ENCODE data around the gene ERC2.
"Not testable (repeated sequence)": the region's sequence is repeated elsewhere in the genome, so short reads cannot be mapped to it uniquely, and the experiment has no call there.

Gene ERC2

GRCh38 chr3:56075089-56075488 is 393.2 kb downstream of the ERC2 start:
- no peak for DNase-seq

GRCh38 chr3:56069766-56070165 is 398.5 kb downstream of the ERC2 start:
- DNase-seq = no peak

DNA sequence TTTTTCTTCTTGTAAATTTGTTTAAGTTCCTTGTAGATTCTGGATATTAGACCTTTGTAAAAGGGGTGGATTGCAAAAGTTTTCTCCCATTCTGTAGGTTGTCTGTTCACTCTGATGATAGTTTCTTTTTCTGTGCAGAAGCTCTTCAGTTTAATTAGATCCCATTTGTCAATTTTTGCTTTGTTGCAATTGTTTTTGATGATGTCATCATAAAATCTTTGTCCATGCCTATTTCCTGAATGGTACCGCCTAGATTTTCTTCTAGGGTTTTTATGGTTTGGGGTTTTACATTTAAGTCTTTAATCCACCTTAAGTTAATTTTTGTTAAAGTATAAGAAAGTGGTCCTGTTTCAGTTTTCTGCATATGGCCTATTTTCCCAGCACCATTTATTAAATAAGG is 401.9 kb downstream of the ERC2 start:
- not testable (repeated sequence) for DNase-seq

- DNase-seq = no peak
Observed at GRCh38 chr3:56064684-56065083, 403.6 kb downstream of the ERC2 start.

- no peak for DNase-seq
Observed at GRCh38 chr3:56061279-56061626, 407.0 kb downstream of the ERC2 start.

DNA sequence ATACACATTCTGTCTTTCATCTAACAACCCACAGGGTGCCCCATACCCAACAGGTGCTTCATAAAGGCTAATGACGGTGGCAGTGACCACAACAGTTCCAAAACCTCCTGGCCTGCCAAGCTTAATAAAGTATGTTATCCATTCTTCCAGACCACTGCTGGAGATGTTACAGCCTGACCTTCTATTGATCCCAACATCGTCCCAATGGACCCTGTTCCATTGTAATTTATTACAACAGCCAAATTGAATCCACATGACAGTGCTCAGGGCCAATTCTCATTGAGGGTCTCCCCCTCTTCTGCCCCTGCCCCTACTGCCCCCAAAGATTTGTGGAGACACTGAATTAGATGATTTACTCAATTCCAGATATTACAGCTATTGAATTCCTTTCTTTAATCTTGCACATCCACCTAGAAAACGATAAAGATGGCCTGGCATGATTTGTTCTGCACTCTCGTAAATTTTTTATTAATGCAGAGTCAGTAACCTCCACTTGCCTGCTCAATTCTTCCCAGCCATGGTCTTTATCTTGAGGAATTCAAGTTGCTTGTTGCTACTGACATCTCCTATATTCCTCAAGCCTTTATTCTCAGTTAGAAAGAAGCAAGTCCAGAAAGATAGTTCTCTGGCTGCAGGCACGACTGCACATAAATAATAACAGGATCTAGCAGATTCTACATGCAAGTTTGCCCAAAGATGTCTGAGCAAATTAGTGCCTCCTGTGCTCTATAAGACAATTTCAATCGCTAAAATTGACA is 407.6 kb downstream of the ERC2 start:
- DNase-seq = no peak

DNA sequence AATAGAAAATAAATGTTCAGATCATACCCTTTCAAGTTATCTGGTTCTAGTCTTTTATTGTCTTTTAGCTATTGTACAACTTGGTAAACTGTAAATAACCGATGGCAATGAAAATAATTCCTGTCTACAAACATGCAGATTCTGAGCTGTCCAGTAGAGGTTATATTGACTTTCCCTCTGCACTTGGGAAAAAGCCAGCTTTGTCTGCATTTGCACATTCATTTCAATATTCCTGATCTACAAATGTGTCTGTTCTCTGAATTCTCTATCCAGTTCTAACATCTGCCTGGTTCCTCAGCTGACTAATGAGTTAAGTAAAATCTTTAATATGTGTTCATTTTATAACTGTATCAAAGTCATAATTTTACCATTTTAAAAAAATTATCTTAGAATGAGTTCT is 408.5 kb downstream of the ERC2 start:
- DNase-seq = no peak

DNA sequence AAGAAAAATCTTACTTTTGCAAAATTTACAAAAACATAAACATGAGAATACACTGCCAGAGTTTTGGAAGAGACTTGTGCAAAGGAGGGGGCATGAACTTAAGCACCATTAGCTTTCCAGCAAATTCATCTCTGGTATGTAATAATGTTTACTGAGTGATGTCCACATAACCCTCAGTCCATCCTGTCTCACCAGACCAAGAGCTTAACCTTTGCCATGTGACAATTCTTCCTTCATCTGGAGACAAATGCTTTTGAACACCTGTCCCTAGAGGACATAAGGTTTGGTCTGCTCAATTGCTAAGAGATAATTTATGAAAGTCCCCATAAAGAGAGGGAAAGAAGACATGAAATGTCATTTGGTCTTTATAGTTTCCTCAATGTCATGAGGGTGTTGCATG is 412.3 kb downstream of the ERC2 start:
- no peak for DNase-seq

- no peak for DNase-seq
Observed at GRCh38 chr3:56055546-56055945, 412.7 kb downstream of the ERC2 start.

DNA sequence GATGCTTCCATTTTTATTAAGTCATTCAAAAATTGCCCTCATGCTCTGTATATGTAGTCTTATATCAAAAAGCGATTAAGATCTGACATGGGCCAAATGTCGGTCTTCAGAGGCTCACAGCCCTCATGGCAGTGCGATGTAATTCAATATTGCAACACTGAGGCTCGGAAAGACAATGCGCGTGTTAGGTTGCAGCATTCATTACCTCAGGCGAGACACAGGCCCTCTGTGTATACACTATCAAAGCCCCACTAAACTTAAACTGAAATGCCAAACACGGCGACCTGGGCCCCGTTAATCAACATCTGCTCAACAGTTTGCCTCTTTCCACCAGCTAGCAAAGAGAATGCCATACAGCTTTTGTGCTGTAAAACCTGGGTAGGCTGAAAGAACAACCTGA is 413.4 kb downstream of the ERC2 start:
- DNase-seq = no peak

DNA sequence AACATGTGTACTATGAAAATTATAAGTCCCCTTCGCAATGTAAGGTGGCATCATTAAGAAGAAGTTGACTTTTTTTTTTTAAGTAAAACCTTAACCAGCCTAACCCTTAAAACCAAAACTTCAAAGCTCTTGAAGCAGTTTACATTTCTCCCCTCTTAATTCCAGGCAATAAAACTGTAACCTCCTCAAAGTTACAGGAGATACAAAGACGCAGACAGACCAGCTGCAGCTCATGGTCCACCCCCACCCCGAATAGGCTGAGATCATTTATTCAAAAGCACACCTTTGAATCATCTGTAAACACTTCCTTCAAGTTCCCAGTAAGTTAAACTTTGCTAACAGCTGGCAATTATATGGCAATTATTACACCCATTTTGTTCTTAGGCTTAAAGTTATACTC is 414.5 kb downstream of the ERC2 start:
- DNase-seq = no peak

- DNase-seq = no peak
Observed at GRCh38 chr3:56052188-56052587, 416.1 kb downstream of the ERC2 start.

DNA sequence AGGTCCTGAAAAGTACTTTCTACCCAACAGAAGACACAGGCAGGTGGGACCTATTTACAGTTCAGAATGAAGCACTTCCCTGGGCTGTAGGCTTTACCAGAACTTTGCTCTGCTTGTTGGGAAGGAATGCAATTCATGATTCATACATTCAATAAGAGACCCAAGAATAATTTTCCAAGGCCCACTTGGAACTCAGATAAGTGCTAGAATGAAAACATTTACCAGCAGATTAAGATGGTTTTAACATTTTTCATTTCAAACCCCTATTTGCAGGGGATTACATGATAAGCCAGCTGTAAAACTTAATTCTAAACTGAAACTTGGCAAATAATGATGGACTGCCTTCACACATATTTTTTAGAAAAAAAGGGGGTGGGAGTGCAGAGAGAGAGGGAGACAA is 417.2 kb downstream of the ERC2 start:
- no peak for DNase-seq

GRCh38 chr3:56048946-56049345 is 419.3 kb downstream of the ERC2 start:
- no peak for DNase-seq

GRCh38 chr3:56048331-56048730 is 419.9 kb downstream of the ERC2 start:
- DNase-seq = no peak

DNA sequence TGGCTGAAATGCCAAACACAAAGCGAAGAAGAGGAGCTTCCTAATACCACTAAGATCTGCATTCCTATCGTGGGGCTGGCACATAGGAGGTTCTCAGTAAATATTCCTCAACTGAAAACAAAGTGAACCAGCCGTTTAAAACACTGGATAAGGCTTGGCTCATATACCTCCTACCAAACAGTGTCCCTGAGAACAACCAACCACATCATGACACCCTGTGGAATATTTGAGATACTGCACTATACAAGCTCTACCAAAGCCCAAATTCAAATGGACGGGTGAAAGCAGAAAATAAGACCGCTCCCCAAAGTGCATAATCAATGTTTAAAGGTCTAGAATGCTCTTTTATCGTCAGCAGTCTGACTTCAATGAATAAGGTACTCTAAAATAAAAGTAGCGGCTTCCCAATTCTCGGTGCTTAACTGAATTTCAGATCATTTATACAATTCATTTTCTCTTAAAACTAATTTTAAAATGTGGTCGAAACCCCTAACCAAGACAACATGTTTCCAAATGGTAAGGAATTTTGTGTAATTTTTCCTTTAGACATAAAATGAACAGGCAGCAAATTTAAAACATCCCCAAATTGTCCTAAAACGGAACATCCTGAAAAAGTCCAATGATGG is 425.8 kb downstream of the ERC2 start:
- DNase-seq = peak in 1 of 56 donors; percentile 1

DNA sequence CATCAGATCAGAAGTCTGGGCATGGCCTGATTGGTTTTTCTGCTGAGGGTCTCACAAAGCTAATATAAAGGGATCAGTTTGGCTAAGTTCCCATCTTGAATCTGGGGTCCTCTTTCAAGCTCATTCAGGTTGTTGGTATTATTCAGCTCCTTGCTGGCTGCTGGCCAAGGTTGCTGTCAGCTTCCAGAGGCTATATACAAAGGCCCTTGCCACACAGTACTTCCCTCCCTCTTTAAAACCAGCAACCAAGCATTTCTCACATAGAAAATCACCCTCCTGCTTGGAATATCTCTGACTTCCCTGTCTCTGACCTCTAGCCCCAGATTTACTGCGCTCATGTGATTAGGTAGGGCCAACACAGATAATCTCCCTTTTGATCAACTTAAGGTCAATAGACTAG is 442.9 kb downstream of the ERC2 start:
- peak in 1 of 56 donors; percentile 19 for DNase-seq

DNA sequence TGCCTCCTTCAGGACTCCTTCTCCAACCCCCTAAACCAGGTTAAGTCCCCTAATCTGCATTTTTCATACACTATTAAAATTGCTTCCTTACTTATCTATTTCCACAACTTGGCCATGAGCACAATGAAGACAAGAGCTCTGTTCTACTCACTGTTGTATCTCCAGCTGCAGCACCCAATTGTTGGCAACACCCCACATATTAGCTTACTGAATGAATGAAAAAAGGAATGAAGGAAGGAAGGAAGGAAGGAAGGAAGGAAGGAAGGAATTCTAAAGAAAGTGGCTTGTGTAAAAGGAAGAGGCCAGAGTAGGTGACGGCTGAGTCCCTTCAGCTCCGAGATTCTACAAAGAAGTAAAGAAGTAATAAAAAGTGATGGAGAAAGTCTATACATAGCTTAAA is 444.7 kb downstream of the ERC2 start:
- no peak for DNase-seq

DNA sequence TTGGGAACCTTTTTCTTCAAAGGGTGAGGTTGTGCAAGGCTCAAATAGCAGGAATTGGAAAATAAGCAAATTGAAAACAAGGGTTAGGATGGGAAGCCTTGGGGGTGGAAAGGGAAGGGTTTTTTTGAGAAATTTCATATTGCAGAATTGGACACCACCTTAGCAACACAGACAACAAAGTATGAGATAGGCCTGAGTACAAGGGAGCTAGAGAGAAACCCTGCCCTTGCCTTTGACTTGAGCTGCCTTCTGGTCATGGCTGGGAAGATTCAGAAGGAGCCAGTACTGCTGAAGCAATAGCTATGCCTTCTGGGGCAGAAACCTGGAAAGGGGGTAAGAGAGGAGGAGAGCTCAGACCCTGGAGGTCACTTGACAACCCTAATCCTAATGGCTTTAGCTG is 445.6 kb downstream of the ERC2 start:
- no peak for DNase-seq

GRCh38 chr3:56019490-56020146 is 448.6 kb downstream of the ERC2 start:
- DNase-seq = no peak

DNA sequence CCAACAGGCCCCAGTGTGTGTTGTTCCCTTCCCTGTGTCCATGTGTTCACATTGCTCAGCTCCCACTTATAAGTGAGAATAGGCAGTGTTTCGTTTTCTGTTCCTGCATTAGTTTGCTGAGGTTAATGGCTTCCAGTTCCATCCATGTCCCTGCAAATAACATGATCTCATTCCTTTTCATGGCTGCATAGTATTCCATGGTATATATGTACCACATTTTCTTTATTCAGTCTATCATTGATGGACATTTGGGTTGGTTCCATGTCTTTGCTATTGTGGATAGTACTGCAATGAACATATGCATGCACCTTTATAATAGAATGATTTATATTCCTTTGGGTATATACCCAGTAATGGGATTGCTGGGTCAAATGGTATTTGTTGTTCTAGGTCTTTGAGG is 452.9 kb downstream of the ERC2 start:
- not testable (repeated sequence) for DNase-seq

DNA sequence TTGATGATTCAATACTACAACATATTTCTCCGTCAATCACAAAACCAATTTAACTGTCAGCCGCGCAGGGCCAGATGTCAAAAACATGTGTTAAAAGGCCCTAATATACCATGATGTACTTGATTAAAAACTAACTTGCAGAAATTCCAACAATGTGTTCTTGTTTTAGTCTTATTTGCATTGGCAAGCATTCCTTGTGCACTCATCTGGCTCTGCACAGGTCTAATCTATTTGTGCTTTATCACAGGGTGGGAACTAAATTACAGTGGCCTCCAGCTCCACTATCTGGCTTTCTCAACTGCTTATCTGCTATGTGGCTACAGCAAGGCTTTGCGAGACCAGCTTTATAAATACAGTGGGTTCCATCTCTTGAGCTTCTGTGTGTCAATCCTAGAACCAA is 455.5 kb downstream of the ERC2 start:
- DNase-seq = no peak
